Smooth muscle cell (in vitro differentiated cells): ENCODE results near the gene ECHS1. TPM values are rescaled to one million over a fixed set of nuclear protein-coding genes. Genes with fewer than 3 reads are reported as not detected.
"Not testable (repeated sequence)": the region's sequence is repeated elsewhere in the genome, so short reads cannot be mapped to it uniquely, and the experiment has no call there.

Experiments used
- DNase-seq: peaks from one replicate; lab custom pipeline; 2025; ENCODE audit not compliant: unreplicated experiment; lab: John Stamatoyannopoulos, UW
- H2AFZ ChIP-seq: fragments of 200-600 bp; sonication (generic); 2 replicates; pipeline ENCODE4 v1.6.0; 2016; ENCODE audit warnings: antibody characterized with exemption, low read depth, mild to moderate bottlenecking
- H3F3A ChIP-seq: fragments of 200-600 bp; sonication (generic); 2 replicates; pipeline ENCODE4 v1.6.0; 2017; ENCODE audit warnings: antibody characterized with exemption, low read depth
- H3K27ac ChIP-seq: fragments of 200-600 bp; sonication (generic); 2 replicates; pipeline ENCODE4 v1.5.1; 2016; ENCODE audit warnings: low read depth, mild to moderate bottlenecking
- H3K27me3 ChIP-seq: fragments of 200-600 bp; sonication (generic); 2 replicates; pipeline ENCODE4 v1.6.1; 2016; ENCODE audit warnings: low read depth, mild to moderate bottlenecking
- H3K36me3 ChIP-seq: fragments of 200-600 bp; sonication (generic); 2 replicates; pipeline ENCODE4 v1.5.1; 2016; ENCODE audit warnings: low read depth
- H3K4me1 ChIP-seq: fragments of 200-600 bp; sonication (generic); 2 replicates; pipeline ENCODE4 v1.5.1; 2016; ENCODE audit warnings: low read depth
- H3K4me2 ChIP-seq: fragments of 200-600 bp; sonication (generic); 2 replicates; pipeline ENCODE4 v1.6.0; 2016; ENCODE audit warnings: mild to moderate bottlenecking
- H3K4me3 ChIP-seq: fragments of 200-600 bp; sonication (generic); 2 replicates; pipeline ENCODE4 v1.5.1; 2016; ENCODE audit warnings: mild to moderate bottlenecking
- H3K79me2 ChIP-seq: fragments of 200-600 bp; sonication (generic); 2 replicates; pipeline ENCODE4 v1.6.0; 2016; ENCODE audit warnings: low read depth, mild to moderate bottlenecking
- H3K9ac ChIP-seq: fragments of 200-600 bp; sonication (generic); 2 replicates; pipeline ENCODE4 v1.6.0; 2016; ENCODE audit warnings: low read depth
- H3K9me3 ChIP-seq: fragments of 200-600 bp; sonication (generic); replicated peaks from 2 replicates; pipeline ENCODE4 v1.5.1; 2016; ENCODE audit warnings: low read depth
- H4K20me1 ChIP-seq: fragments of 200-600 bp; sonication (generic); 2 replicates; pipeline ENCODE4 v1.6.0; 2016; ENCODE audit warnings: low read depth
- CTCF ChIP-seq: fragments of 200-600 bp; sonication (generic); IDR thresholded peaks from 2 replicates; pipeline ENCODE4 v1.5.1; 2017; ENCODE audit warnings: borderline replicate concordance, mild to moderate bottlenecking, antibody characterized with exemption; ENCODE audit not compliant: insufficient read depth, poor library complexity, severe bottlenecking
- WGBS: methylation state at CpG from one replicate; pipeline ENCODE4 v1.1.7; 2016; ENCODE audit warnings: low lambda C conversion rate; 5-methylcytosine and 5-hydroxymethylcytosine counted together
- polyA plus RNA-seq: library from polyadenylated mRNA; unstranded; fragments of >200 nt; fragmentation: Nextera tagmentation; extraction: Ambion mirVana; gene quantifications from 2 replicates; pipeline ENCODE4 v1.2.1, GENCODE V29; 2016
- total RNA-seq: library from RNA; depleted of rRNA; stranded (reverse); fragments of >200 nt; gene quantifications from 2 replicates; pipeline ENCODE4 v1.2.3, GENCODE V29; 2014

Gene ECHS1
- total and polyA plus RNA-seq, 2 experiments from 2014 or later: 63.8 to 112 TPM

GRCh38 chr10:133325440-133326222, 47.5 kb downstream of the ECHS1 start:
- WGBS: 4% methylated on average over 57 of the region's 91 CpGs
- Histone ChIP-seq H3K36me3 (no peaks in the 10 kb centered on the region), H3K9me3 (no peaks in the 10 kb centered on the region), H3K27ac (no peak overlapping the region), H2AFZ (peak overlapping the region; percentile 56), H3K79me2 (no peaks in the 10 kb centered on the region), H3F3A (no peaks in the 10 kb centered on the region), H3K27me3 (peaks cover 33% of the 10 kb centered on the region), H3K4me2 (peak overlapping the region; percentile 98), H3K4me3 (peak overlapping the region; percentile 60), H3K4me1 (peaks cover 12% of the 10 kb centered on the region), H4K20me1 (no peaks in the 10 kb centered on the region), H3K9ac (peak overlapping the region; percentile 32)
- no peak for TF ChIP-seq CTCF
- no peak for DNase-seq

GRCh38 chr10:133324857-133325260, 48.3 kb downstream of the ECHS1 start:
- no peak overlapping the region for H3K9ac ChIP-seq
- no peak overlapping the region for H3K27ac ChIP-seq
- H3K27me3 ChIP-seq: peaks cover 33% of the 10 kb centered on the region
- no peaks in the 10 kb centered on the region for H4K20me1 ChIP-seq
- H3K9me3 ChIP-seq: no peaks in the 10 kb centered on the region
- WGBS: 77% methylated on average over 18 of the region's 20 CpGs
- H3K36me3 ChIP-seq: no peaks in the 10 kb centered on the region
- H2AFZ ChIP-seq: peak overlapping the region; percentile 56
- DNase-seq: no peak
- H3K4me2 ChIP-seq: peak overlapping the region; percentile 98
- H3K4me1 ChIP-seq: peaks cover 10% of the 10 kb centered on the region
- H3K4me3 ChIP-seq: peak overlapping the region; percentile 60
- H3F3A ChIP-seq: no peaks in the 10 kb centered on the region
- no peak for TF ChIP-seq CTCF
- no peaks in the 10 kb centered on the region for H3K79me2 ChIP-seq

GRCh38 chr10:133324198-133324792, 48.9 kb downstream of the ECHS1 start:
- H4K20me1 ChIP-seq: no peaks in the 10 kb centered on the region
- H3K9ac ChIP-seq: no peak overlapping the region
- no peaks in the 10 kb centered on the region for H3K79me2 ChIP-seq
- no peaks in the 10 kb centered on the region for H3F3A ChIP-seq
- H3K4me3 ChIP-seq: peak overlapping the region; percentile 21
- TF ChIP-seq CTCF: no peak
- H2AFZ ChIP-seq: no peak overlapping the region
- 18% methylated on average over 10 of the region's 13 CpGs for WGBS
- peak overlapping the region; percentile 98 for H3K4me2 ChIP-seq
- H3K27me3 ChIP-seq: peaks cover 33% of the 10 kb centered on the region
- H3K27ac ChIP-seq: no peak overlapping the region
- no peak for DNase-seq
- H3K9me3 ChIP-seq: no peaks in the 10 kb centered on the region
- H3K4me1 ChIP-seq: peaks cover 9% of the 10 kb centered on the region
- H3K36me3 ChIP-seq: no peaks in the 10 kb centered on the region

GRCh38 chr10:133322064-133322709, 51.0 kb downstream of the ECHS1 start:
- not testable (repeated sequence) for H3K79me2 ChIP-seq, H3F3A ChIP-seq, H3K9ac ChIP-seq, H4K20me1 ChIP-seq, H3K9me3 ChIP-seq, H2AFZ ChIP-seq, DNase-seq, H3K4me2 ChIP-seq, H3K27ac ChIP-seq, H3K4me1 ChIP-seq, H3K36me3 ChIP-seq, H3K4me3 ChIP-seq
- peaks cover 14% of the 10 kb centered on the region for H3K27me3 ChIP-seq
- 87% methylated on average over 12 of the region's 14 CpGs for WGBS

- not testable (repeated sequence) for H3K27me3 ChIP-seq, H2AFZ ChIP-seq, H3K36me3 ChIP-seq, H4K20me1 ChIP-seq, H3F3A ChIP-seq, H3K27ac ChIP-seq, H3K9ac ChIP-seq, H3K9me3 ChIP-seq, H3K79me2 ChIP-seq, H3K4me1 ChIP-seq, H3K4me3 ChIP-seq, DNase-seq, H3K4me2 ChIP-seq
- WGBS: 90% methylated on average over 6 of the region's 6 CpGs
Measured at GRCh38 chr10:133320852-133321422, 52.2 kb downstream of the ECHS1 start.
